AG10803 (cell line): ENCODE data around the gene GNAO1.
"Not testable (repeated sequence)": the region's sequence is repeated elsewhere in the genome, so short reads cannot be mapped to it uniquely, and the experiment has no call there.

Experiments used
- DNase-seq: peaks from one replicate; pipeline ENCODE4 v3.0.0; 2010; ENCODE audit warnings: low read depth
- H3K4me3 ChIP-seq: 2 replicates; pipeline ENCODE4 v1.5.1; 2011; ENCODE audit warnings: mild to moderate bottlenecking, low read length, control low read depth
- TF ChIP-seq, protein P1 (sequence below): conservative IDR thresholded peaks from 2 replicates; pipeline ENCODE4 v1.5.1; 2011; ENCODE audit warnings: mild to moderate bottlenecking, low read length, control low read depth, inconsistent platforms

The GNAO1 gene

DNA sequence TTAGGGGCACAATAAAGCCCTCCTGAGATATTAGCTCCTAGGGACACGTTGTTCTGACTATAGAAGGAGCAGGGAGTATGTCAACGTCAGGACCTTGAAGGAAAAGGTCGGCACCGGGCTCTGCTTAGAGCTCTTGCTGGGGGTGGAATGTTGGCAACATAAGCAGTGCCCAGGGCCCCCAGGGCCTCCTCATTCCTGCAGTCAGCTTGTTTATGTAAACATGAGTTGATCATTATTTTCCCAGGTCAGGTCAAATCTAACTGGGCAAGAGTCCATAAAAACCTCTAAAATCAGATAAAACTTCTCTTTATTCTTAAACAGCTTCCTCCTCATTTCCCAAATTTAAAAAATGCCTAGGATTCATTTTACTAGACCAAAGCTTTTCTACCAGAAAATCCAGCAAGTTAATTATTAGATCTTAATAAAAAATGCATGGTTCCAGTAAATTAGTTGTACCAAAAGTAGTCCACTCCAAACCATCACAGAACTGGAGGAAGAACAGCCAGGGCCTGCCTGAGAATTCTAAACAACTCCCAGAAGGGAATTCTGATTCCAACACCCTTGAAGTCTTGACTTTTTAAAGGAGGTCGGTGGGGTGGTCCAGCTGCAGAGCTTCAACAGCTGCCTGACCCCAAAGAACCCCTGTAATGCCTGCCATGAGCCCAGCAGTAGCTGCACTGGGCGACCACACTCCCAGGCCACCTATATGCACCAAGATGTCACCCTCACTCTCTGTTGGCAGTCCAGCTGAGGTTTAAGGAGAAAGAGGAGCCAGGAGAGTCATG is 179.8 kb downstream of the GNAO1 start:
- H3K4me3 ChIP-seq: no peak overlapping the region
- peak; percentile 6 for DNase-seq
- TF ChIP-seq, protein P1, sequence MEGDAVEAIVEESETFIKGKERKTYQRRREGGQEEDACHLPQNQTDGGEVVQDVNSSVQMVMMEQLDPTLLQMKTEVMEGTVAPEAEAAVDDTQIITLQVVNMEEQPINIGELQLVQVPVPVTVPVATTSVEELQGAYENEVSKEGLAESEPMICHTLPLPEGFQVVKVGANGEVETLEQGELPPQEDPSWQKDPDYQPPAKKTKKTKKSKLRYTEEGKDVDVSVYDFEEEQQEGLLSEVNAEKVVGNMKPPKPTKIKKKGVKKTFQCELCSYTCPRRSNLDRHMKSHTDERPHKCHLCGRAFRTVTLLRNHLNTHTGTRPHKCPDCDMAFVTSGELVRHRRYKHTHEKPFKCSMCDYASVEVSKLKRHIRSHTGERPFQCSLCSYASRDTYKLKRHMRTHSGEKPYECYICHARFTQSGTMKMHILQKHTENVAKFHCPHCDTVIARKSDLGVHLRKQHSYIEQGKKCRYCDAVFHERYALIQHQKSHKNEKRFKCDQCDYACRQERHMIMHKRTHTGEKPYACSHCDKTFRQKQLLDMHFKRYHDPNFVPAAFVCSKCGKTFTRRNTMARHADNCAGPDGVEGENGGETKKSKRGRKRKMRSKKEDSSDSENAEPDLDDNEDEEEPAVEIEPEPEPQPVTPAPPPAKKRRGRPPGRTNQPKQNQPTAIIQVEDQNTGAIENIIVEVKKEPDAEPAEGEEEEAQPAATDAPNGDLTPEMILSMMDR: no peak

DNA sequence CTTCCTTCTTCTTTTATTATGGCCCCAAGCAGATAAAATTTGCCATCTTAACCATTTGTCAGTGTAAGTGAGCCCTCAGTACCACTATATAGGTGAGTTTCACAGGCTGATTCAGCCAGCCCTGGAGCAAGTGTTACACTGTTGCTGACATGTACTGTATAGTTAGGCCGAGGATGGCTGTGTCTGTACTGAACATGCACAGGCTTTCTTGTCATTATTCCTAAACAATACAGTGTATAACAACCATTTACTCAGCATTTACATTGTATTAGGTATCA is 180.3 kb downstream of the GNAO1 start:
- TF ChIP-seq, protein P1: no peak
- DNase-seq: no peak
- no peak overlapping the region for H3K4me3 ChIP-seq

DNA sequence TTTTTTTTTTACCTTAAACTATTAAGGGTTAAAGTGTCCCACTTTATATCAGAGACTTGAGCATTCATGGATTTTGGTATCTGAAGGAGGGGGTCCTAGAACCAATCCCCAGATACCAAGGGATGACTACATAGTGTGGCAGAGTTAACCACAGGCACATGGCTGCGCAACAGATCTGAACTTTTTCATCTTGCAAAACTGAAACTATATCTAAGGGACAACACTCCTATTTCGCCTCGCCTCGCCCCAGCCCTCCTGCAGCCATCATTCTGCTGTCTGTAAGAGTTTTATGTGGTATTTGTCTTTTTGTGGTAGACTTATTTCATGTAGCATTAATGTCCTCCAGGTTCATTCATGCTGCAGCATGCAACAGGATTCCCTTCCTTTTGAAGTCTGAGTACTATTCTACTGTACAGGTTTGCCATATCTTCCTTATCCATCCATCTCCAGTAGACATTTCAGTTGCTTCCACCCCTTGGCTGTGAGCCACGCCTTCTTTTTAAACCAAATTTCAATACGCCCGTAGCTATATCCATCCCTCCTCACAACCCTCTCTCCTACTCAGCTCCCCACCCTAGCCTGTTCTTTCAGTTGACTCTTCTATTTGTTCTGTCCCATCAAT is 180.8 kb downstream of the GNAO1 start:
- DNase-seq: no peak
- no peak overlapping the region for H3K4me3 ChIP-seq
- TF ChIP-seq, protein P1: no peak

DNA sequence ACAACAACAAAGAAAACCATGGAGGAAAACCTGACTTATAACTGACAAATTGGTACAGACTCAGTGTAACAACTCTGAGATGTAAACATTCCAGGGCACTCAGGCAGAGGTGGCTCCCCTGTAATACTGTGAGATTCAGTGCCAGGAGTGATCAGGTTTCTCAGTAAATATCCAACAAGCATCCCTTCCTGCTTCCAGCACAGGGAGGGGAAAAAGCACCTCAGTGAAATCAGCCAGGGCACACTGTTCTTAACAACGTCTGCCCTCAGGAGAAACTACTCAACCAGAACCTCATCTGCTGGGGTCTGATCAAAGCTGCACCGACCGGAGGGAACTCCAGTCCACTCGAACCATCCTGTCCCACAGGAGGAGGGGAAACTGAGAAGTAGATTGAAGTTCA is 181.7 kb downstream of the GNAO1 start:
- H3K4me3 ChIP-seq: no peak overlapping the region
- TF ChIP-seq, protein P1: no peak
- DNase-seq: no peak

DNA sequence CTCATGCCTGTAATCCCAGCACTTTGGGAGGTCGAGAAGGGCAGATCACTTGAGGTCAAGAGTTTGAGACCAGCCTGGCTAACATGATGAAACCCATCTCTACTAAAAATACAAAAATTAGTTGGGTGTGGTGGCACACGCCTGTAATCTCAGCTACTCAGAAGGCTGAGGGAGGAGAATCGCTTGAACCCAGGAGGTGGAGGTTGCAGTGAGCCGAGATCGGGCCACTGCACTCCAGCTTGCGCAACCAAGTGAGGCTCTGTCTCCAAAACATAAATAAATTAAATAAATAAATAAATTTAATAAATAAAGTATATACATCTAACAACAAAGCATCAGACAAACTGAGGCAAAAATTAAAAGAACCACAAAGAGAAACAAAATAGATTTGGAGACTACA is 184.5 kb downstream of the GNAO1 start:
- not testable (repeated sequence) for H3K4me3 ChIP-seq, DNase-seq

DNA sequence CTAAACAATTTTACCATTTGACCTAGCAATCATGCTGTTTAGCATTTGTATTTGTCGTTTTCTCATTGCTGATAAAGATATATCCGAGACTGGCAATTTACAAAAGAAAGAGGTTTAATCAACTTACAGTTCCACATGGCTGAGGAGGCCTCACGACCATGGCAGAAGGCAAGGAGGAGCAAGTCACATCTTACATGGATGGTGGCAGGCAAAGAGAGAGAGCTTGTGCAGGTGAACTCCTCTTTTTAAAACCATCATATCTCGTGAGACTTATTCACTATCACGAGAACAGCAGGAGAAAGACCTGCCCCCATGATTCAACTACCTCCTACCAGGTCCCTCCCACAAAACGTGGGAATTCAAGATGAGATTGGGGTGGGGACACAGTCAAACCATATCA is 187.8 kb downstream of the GNAO1 start:
- not testable (repeated sequence) for DNase-seq, H3K4me3 ChIP-seq

DNA sequence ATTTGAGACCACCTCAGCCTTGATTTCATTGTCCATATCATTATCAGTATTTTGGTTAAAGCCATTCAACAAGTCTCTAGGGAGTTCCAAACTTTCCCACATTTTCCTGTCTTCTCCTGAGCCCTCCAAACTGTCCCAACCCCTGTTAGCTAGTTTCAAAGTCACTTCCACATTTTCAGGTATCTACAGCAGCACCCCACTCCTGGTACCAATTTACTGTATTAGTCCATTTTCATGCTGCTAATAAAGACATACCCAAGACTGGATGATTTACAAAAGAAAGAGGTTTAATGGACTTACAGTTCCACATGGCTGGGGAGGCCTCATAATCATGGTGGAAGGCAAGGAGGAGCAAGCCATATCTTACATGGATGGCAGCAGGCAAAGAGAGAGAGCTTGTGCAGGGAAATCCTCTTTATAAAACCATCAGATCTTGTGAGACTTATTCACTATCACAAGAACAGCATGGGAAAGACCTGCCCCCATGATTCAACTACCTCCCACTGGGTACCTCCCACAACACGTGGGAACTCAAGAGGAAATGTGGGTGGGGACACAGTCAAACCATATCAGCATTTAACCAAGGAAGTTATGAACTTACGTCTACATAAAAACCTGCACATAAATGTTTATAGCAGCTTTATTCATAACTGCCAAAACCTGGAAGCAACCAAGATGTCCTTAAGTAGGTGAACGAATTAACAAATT is 189.6 kb downstream of the GNAO1 start:
- DNase-seq, H3K4me3 ChIP-seq: not testable (repeated sequence)

DNA sequence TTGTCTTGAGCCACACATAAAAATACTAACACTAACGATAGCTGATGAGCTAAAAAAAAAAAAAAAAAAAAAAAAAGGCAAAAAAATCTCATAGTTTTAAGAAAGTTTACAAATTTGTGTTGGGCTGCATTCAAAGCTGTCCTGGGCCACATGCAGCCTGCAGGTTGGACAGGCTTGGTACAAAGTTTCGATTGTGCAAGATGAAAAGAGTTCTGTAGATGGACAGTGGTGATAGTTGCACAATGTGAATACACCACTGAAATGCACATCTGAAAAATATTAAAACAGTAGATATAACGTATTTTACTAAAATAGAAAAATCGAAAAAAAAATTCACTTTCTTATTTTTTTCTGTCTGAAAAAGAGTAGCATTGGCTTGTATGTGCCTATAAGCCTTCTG is 191.2 kb downstream of the GNAO1 start:
- DNase-seq: peak; percentile 29
- TF ChIP-seq, protein P1: no peak
- no peak overlapping the region for H3K4me3 ChIP-seq
